Measurements from ENCODE around the gene TUBB2B.

TUBB2B gene

DNA sequence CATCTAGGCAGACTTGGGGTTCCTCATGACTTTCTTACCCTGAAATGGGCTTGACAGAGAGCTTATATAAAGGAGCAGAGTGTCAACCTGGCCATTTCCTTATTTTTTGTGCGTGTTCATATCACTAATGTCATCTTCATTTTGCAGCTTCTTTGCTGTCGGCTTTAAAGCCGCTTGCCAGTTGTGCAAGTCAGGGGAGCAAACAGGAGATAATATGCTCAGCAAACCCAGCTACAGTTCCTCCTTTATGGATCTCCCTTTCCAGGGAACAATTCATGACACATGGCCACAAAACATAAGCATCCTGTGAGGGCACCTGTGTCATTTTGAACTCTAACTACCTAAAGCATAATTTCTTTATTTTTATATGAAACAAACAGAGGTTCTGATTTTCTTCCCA is 6.5 kb upstream of the TUBB2B start:
- no peak for DNase-seq (ENCODE audit: low read depth in 2 of 2)

- DNase-seq (ENCODE audit: low read depth in 2 of 2), result no peak
Measured at GRCh38 chr6:3233321-3233720, 5.9 kb upstream of the TUBB2B start.

GRCh38 chr6:3232017-3232945 is 4.8 kb upstream of the TUBB2B start:
- DNase-seq (ENCODE audit: low read depth in 2 of 2), result no peak

GRCh38 chr6:3231247-3232016 is 4.0 kb upstream of the TUBB2B start:
- no peak for DNase-seq (ENCODE audit: low read depth in 2 of 2)

GRCh38 chr6:3230900-3231246 is 3.4 kb upstream of the TUBB2B start:
- no peak for DNase-seq (ENCODE audit: low read depth in 2 of 2)

- no peak for DNase-seq (ENCODE audit: low read depth in 2 of 2)
Measured at GRCh38 chr6:3230256-3230882, 2.9 kb upstream of the TUBB2B start.

DNA sequence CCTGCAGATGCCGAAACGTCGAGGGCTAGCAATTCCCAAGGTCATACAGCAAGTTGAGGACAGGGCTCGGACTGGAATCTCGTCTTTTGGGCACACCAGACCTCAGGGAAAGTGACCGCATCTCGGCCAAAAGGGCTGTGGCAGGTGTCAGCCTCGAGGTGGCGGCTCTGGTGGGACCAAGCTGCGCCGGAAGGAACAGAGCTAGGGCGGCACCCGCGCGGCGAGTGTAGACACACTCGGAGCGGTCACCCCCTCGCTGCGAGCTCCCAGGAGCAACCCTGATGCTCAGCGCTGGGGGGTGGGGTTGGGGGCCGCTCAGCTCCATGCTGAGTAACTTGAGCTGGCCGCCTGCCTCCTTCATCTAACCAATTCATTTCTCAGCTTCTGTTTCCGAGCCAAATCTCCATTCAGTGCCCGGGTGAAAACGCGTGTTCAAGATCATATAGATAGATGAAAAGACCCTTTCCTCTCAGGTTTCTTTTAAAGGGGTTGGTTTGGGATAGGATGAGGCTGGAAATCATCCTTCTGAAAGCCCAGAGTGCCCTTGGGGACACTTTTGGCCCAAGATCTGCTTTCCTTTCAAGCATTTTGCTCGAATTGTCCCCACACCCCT is 2.2 kb upstream of the TUBB2B start:
- no peak for DNase-seq (ENCODE audit: low read depth in 2 of 2)

GRCh38 chr6:3228771-3229565 is 1.5 kb upstream of the TUBB2B start:
- no peak for DNase-seq (ENCODE audit: low read depth in 2 of 2)

DNA sequence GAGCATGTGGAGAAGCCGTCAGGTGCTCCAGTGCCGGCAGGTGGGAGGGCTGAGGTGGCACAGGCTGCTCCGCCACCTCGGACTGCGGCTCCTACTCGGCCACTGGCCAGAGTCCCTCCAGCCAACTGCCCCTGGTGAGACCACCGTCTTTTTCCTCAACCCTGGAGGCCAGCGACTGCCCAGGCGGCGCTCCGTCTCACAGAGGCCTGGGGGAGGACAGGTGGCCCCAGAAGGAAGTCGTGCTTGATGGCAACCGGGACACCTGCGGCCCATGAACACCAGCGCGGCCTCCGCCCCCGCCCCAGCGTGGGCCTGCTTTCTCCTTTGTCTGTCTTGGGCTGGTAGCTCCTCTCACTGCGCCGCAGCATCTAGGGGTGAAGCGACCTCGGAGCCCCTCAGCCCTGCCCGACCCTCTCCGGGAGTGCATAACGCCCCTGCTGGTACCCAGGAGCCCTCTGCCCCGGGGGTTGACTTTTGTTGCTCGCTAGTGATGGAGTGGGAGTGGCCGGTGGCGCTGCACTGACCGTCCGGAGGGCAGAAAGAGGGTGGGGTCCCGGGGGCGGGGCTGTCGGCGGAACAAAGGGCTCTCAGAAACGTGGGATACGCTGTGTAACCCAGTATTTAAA is 706 bp upstream of the TUBB2B start:
- no peak for DNase-seq (ENCODE audit: low read depth in 2 of 2)

DNA sequence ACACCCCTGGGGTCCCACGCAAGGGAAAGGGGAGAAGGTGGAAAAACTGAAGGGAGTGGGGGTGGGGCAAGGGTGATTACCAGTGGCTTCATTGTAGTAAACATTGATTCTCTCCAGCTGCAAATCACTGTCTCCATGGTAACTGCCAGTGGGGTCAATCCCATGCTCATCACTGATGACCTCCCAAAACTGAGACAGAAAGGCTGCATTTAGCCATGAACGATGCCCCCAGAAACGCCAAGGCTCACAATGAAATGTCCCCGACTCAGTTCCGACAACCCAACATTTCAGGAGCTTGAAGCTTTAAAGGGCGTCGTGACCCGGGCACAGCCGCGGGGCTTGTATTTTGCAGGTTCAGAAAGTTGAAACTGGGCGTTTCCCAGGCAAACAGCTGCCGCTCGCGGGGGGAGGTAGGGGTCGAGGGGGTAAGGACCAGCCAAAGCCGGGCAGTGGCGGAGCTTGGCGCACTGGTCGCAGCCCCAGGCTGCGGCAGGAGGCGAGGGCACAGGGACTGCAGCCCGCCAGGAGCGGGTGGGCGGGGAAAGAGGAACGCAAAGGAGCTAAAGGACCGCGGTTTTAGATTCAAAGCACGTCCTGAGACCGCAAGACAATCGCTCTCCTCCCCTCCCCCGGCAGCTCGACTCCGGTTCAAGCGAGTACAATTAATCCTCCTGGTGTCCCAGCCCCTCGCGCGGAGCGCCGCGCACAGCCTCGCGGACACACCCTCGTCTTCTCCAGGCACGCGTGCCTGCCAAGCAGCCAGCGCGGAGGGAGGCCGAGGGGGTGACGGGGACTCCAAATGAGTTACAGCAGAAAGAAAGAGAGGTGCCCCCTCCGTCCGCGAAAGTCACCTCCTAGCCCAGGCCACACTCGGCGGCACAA is 731 bp downstream of the TUBB2B start:
- DNase-seq (ENCODE audit: low read depth in 2 of 2), result no peak

DNA sequence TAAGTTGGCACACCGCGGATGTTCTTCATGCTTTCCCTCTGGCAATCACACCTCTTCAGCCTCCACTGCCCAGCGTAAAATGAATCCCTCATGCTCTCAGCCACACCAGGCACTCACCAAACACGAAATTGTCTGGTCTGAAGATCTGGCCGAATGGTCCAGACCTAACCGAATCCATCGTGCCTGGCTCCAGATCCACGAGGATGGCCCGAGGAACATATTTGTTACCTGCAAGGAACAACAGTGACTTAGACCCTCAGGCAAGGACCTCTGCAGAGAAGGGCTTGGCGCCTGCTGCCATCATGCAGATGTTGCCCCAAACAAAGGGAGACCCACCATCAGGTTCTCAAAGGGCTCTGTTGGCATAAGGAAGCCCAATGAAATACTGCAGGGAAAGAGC is 1.4 kb downstream of the TUBB2B start:
- no peak for DNase-seq (ENCODE audit: low read depth in 2 of 2)

GRCh38 chr6:3222506-3223038 is 4.9 kb downstream of the TUBB2B start:
- DNase-seq (ENCODE audit: low read depth in 2 of 2), result no peak

DNA sequence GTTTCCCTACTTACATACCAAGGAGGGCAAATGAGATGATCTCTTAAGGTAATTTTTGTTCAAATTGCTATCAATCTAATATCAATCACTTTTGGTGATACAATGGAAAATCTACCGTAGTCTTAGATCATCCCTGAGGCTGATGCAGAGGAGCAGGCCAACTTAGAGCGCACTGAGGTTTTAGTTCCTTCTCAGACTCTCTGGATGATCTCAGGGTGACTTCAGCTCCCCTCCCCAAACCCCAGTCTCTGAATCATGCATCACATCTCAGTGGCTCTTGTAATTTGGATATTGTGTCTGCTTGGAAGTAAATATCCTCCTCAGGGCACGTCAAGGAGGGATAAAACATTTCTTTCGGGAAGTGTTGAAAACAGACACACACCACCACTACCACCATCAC is 5.9 kb downstream of the TUBB2B start:
- no peak for DNase-seq (ENCODE audit: low read depth in 2 of 2)

GRCh38 chr6:3220366-3220765 is 7.1 kb downstream of the TUBB2B start:
- no peak for DNase-seq (ENCODE audit: low read depth in 2 of 2)

DNA sequence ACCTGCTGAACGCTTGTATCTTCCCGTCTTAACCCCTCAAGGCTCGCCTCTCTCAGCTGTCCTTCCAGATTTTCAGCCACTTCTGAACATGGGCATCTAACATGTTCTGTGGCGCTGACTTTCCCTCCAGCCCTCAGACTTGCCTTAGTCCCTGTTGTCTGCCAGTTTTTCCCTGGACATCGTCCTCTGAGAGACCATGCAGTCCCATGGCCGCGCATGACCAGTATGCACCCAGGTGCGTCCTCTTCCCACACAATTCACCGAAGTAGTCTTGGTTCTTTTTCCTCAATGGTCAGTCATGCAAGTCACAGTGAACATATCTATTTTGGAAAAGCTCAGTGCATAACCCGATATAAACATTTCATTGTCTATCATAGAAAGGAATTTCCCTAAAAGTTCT is 9.2 kb downstream of the TUBB2B start:
- DNase-seq (ENCODE audit: low read depth in 2 of 2), result no peak

DNA sequence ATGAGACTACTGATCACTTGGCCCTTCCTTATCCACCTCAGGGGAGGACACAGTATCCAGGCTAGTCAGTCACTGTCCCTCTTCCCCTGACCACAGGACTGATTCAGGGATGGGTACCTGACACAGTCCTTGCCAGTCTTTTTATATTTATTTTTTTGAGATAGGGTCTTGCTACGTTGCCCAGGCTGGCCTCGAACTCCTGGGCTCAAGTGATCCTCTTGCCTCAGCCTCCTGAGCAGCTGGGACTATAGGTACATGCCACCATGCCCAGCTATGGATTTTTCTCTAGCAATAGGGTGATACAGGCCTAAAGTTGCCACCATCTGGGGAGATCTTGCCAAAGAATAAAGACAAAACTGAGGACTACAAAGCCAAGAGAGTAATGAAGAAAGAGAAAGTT is 10.2 kb downstream of the TUBB2B start:
- no peak for DNase-seq (ENCODE audit: low read depth in 2 of 2)

DNA sequence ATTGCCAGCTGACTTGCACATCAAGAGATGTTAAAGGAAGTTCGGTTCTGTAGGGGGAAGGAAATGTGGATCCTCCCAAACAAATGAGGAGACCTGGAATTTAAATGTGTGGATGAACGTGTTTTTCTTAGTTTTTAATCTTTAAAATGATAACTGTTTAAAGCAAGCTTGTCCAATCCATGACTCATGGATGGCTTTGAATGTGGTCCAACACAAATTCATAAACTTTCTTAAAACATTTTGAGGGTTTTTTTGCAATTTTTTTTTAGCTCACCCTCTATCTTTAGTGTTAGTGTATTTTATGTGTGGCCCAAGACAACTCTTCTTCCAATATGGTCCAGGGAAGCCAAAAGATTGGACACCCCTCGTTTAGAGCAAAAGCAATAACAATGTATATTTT is 12.6 kb downstream of the TUBB2B start:
- DNase-seq (ENCODE audit: low read depth in 2 of 2), result no peak

GRCh38 chr6:3213334-3213695 is 14.1 kb downstream of the TUBB2B start:
- DNase-seq (ENCODE audit: low read depth in 2 of 2), result no peak

DNA sequence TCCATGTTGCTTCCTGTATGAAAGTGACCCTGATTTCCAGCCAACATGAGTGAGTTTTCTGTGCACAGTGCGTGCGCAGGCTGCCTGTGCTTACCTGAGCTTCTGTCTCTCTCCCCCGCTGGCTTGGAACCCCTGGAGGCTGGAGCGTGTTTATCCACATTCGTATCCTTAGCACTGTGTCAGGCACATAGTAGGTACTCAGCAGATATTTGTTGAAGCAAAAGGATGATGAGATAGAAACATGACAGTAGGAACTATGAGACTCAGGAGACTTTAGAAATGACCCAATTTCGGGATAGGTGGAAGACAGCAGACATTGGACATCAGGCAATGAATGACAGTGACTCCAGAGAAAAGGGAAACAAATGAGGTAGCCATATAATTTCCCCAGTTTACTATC is 15.2 kb downstream of the TUBB2B start:
- no peak for DNase-seq (ENCODE audit: low read depth in 2 of 2)

GRCh38 chr6:3211681-3212080 is 15.8 kb downstream of the TUBB2B start:
- DNase-seq (ENCODE audit: low read depth in 2 of 2), result no peak
